Measurements from ENCODE around the gene VIPR2. TPM values are rescaled to one million over a fixed set of nuclear protein-coding genes. Genes with fewer than 3 reads are reported as not detected.

Gene VIPR2
- total and polyA plus RNA-seq, 2 of the 13 experiments (the other 11 are each of a cell fraction or from before 2014, with no cell fraction given), result not detected

GRCh38 chr7:159104188-159104920 lies 40.3 kb downstream of the VIPR2 start:
- no TSS peak for BruUV-seq (replicated peaks)
- no peaks in the 10 kb centered on the region for H3K4me1 ChIP-seq (ENCODE audit: insufficient read depth, low read length)
- no peaks in the 10 kb centered on the region for H3K79me2 ChIP-seq (ENCODE audit: insufficient read depth, low read length)
- H3K9me3 ChIP-seq (ENCODE audit: low read length), result no peaks in the 10 kb centered on the region
- no peaks in the 10 kb centered on the region for H4K20me1 ChIP-seq (ENCODE audit: insufficient read depth, low read length)
- no peak for DNase-seq (ENCODE audit: low spot score)
- peaks cover 4 to 66% of the 10 kb centered on the region in 2 experiments; a peak in 3 of 5 replicates for H3K27me3 ChIP-seq (ENCODE audit: control insufficient read depth in 1 of 2, insufficient read depth in 2 of 2, low read length in 2 of 2)
- H3K27ac ChIP-seq (ENCODE audit: extremely low read length, insufficient read depth, low read length), result no peak overlapping the region
- no peak overlapping the region for H3K9ac ChIP-seq (ENCODE audit: insufficient read depth, low read depth, low read length)
- H3K4me3 ChIP-seq (replicated peaks in 1 of 3; ENCODE audit: insufficient read depth in 1 of 3, low read depth in 2 of 3, low read length in 3 of 3), result no peak overlapping the region
- no peak overlapping the region for H3K4me2 ChIP-seq (ENCODE audit: low read depth, low read length)
- no peaks in the 10 kb centered on the region for H3K36me3 ChIP-seq (replicated peaks in 1 of 2; ENCODE audit: control insufficient read depth in 1 of 2, insufficient read depth in 2 of 2, low read length in 2 of 2)
- H2AFZ ChIP-seq (ENCODE audit: low read length), result no peak overlapping the region
- intact Hi-C loops (cut with micrococcal nuclease; ENCODE audit: unreplicated experiment), result no loop called here
- in situ Hi-C loops (cut with HindIII; ENCODE audit: extremely low pct_ligation_motif_present, low pct_unique_long_range_greater_than_20kb), result no loop called here
- ATAC-seq, result no peak
- ChIA-PET POLR2A (no interaction called here), CTCF (ENCODE audit: low intra/inter-chr PET ratio, low total read pairs) (no interaction called here)
- WGBS (ENCODE audit: low lambda C conversion rate), result 22% methylated on average over 16 of the region's 19 CpGs
- FAIRE-seq, result no peak
- TF ChIP-seq CAMTA2 (CRISPR knock-in tag; IDR thresholded peaks at IDR 0.05; ENCODE audit: borderline replicate concordance) (no peak), HDAC6 (IDR thresholded peaks at IDR 0.05; ENCODE audit: low read depth, low read length) (no peak), CENPBD1 (CRISPR knock-in tag; IDR thresholded peaks at IDR 0.05; ENCODE audit: borderline replicate concordance, low read depth) (no peak), HNF1B (CRISPR knock-in tag; IDR thresholded peaks at IDR 0.05) (no peak), HNRNPH1 (optimal IDR thresholded peaks at IDR 0.05; ENCODE audit: low read depth, low read length) (no peak), KDM4B (CRISPR knock-in tag; IDR thresholded peaks at IDR 0.05) (no peak), ZBED4 (CRISPR knock-in tag; IDR thresholded peaks at IDR 0.05; ENCODE audit: borderline replicate concordance) (no peak)
